SU-DHL-6 (cell line): ENCODE results near the gene RBM23.

Experiments used
- H2AFZ ChIP-seq: fragments of 200-600 bp; sonication (generic); 2 replicates; pipeline ENCODE4 v1.6.1; 2014; ENCODE audit warnings: low read depth, mild to moderate bottlenecking, moderate library complexity, mixed read lengths, antibody characterized with exemption, low read length; ENCODE audit not compliant: severe bottlenecking
- H3F3A ChIP-seq: fragments of 200-600 bp; shearing (Covaris generic); 2 replicates; pipeline ENCODE4 v1.6.0; 2016; ENCODE audit warnings: antibody characterized with exemption, mild to moderate bottlenecking; ENCODE audit not compliant: insufficient read depth
- H3K27ac ChIP-seq: fragments of 200-600 bp; sonication (generic); 2 replicates; pipeline ENCODE4 v1.5.1; 2016; ENCODE audit warnings: low read depth, mild to moderate bottlenecking, low read length, moderate library complexity, mixed read lengths
- H3K27me3 ChIP-seq: fragments of 200-600 bp; sonication (generic), shearing (Covaris generic); 2 replicates; pipeline ENCODE4 v1.6.0; 2014; ENCODE audit warnings: mild to moderate bottlenecking, low read length
- H3K36me3 ChIP-seq: fragments of 200-600 bp; sonication (generic); 2 replicates; pipeline ENCODE4 v1.6.1; 2014; ENCODE audit warnings: mild to moderate bottlenecking, low read length, mixed read lengths
- H3K4me2 ChIP-seq: fragments of 300-600, 200-600 bp; shearing (Covaris generic), sonication (generic); 2 replicates; pipeline ENCODE4 v1.6.0; 2014; ENCODE audit warnings: low read length, low read depth, mild to moderate bottlenecking; ENCODE audit not compliant: poor library complexity, severe bottlenecking
- H3K4me3 ChIP-seq: fragments of 200-600 bp; sonication (generic); 2 replicates; pipeline ENCODE4 v1.5.1; 2014; ENCODE audit warnings: antibody characterized with exemption, low read length, mild to moderate bottlenecking, mixed read lengths; ENCODE audit not compliant: insufficient read depth, poor library complexity, severe bottlenecking
- H3K79me2 ChIP-seq: fragments of 200-600 bp; sonication (generic); 2 replicates; pipeline ENCODE4 v1.6.1; 2014; ENCODE audit warnings: mild to moderate bottlenecking, low read length, moderate library complexity; ENCODE audit not compliant: insufficient read depth
- H3K9ac ChIP-seq: fragments of 200-600 bp; sonication (generic); 2 replicates; pipeline ENCODE4 v1.7.0; 2014; ENCODE audit warnings: mild to moderate bottlenecking, low read length
- H3K9me2 ChIP-seq: fragments of 200-600 bp; sonication (generic); replicated peaks from 2 replicates; pipeline ENCODE4 v1.6.1; 2014; ENCODE audit warnings: low read length; ENCODE audit not compliant: insufficient read depth
- H3K9me3 ChIP-seq: fragments of 200-600 bp; sonication (generic); 2 replicates; pipeline ENCODE4 v1.6.1; 2014; ENCODE audit warnings: low read length, mixed read lengths; ENCODE audit not compliant: insufficient read depth
- H4K20me1 ChIP-seq: fragments of 200-600 bp; sonication (generic); 2 replicates; pipeline ENCODE4 v1.6.1; 2014; ENCODE audit warnings: low read depth, mild to moderate bottlenecking, antibody characterized with exemption, low read length, moderate library complexity, mixed read lengths
- EZH2phosphoT487 ChIP-seq: fragments of 200-600 bp; sonication (generic), shearing (Covaris generic); conservative IDR thresholded peaks from 2 replicates; pipeline ENCODE4 v1.6.1; 2018; ENCODE audit warnings: mild to moderate bottlenecking, antibody characterized with exemption, low read length, moderate library complexity, mixed read lengths
- TF ChIP-seq, protein P1 (sequence below): fragments of 200-600 bp; sonication (generic); IDR thresholded peaks from one replicate; pipeline ENCODE4 v1.5.1; 2017; ENCODE audit warnings: antibody characterized with exemption, mild to moderate bottlenecking, low read length, moderate library complexity; ENCODE audit not compliant: insufficient read depth, poor library complexity, severe bottlenecking

RBM23 gene

DNA sequence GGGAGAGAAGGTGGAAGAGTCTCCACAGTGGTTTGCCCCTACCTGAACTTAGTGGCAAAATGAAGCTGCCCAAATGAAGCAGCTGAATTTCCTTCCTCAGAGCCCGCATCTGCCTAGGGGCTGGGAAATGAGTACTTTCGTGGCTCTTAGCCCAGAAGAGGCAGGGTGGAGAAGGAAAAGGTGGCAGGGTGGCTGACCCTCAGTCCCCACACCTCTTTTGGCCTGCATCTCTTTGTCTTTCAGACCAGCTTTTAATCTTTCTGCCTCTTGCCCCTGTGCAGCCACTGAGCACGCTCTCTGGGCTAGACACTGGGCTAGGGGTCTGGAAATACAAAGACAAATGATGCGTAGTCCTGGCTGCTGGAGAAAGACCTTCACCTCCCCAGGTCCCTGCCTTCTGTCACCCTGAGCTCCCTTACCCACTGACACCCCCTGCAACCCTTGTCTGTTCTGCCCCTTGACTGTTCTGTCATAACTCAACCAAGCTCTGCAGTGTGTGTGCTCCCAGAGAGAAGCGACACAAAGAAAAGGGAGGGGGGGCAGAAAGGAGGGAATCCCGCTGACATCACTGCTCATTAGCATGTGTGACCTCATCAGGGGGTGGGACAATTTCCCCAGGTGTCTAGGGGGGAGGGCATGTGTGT, 36.3 kb downstream of the RBM23 start:
- Histone ChIP-seq H3K9me2 (no peaks in the 10 kb centered on the region), H3K4me2 (no peak overlapping the region), H3F3A (peaks cover 15% of the 10 kb centered on the region), H3K9ac (no peak overlapping the region), H3K79me2 (no peaks in the 10 kb centered on the region), H2AFZ (no peak overlapping the region), H3K4me3 (no peak overlapping the region), H4K20me1 (no peaks in the 10 kb centered on the region), H3K27ac (no peak overlapping the region), H3K9me3 (no peaks in the 10 kb centered on the region), H3K36me3 (no peaks in the 10 kb centered on the region), H3K27me3 (no peaks in the 10 kb centered on the region)
- TF ChIP-seq, protein P1, sequence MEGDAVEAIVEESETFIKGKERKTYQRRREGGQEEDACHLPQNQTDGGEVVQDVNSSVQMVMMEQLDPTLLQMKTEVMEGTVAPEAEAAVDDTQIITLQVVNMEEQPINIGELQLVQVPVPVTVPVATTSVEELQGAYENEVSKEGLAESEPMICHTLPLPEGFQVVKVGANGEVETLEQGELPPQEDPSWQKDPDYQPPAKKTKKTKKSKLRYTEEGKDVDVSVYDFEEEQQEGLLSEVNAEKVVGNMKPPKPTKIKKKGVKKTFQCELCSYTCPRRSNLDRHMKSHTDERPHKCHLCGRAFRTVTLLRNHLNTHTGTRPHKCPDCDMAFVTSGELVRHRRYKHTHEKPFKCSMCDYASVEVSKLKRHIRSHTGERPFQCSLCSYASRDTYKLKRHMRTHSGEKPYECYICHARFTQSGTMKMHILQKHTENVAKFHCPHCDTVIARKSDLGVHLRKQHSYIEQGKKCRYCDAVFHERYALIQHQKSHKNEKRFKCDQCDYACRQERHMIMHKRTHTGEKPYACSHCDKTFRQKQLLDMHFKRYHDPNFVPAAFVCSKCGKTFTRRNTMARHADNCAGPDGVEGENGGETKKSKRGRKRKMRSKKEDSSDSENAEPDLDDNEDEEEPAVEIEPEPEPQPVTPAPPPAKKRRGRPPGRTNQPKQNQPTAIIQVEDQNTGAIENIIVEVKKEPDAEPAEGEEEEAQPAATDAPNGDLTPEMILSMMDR = no peak
- TF ChIP-seq EZH2phosphoT487 = no peak

DNA sequence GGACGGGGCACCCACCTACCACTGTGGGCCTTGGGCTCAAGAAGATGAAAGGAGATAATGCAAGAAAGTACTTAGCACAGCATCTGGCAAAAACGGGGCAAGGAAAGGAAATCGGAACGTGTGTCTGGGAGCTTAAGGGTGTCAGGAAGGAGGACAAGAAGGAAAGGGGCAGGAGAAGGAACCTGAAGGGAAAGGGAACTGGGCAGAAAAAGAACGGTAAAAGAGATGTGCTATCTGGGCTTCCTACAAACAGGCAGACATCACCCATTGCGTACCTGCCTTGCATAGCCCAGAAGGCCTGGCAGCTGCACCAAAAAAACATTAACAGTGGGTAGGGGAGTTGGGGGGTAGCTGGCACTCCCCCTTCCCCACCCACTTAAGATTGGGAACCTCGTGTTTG, 36.9 kb downstream of the RBM23 start:
- H3K9me3 ChIP-seq = no peaks in the 10 kb centered on the region
- H3K9me2 ChIP-seq = no peaks in the 10 kb centered on the region
- no peak overlapping the region for H3K4me2 ChIP-seq
- no peaks in the 10 kb centered on the region for H3K27me3 ChIP-seq
- H3K4me3 ChIP-seq = no peak overlapping the region
- no peak overlapping the region for H3K27ac ChIP-seq
- no peak overlapping the region for H2AFZ ChIP-seq
- no peak for TF ChIP-seq EZH2phosphoT487
- TF ChIP-seq, protein P1 = no peak
- no peaks in the 10 kb centered on the region for H3K79me2 ChIP-seq
- H3K36me3 ChIP-seq = no peaks in the 10 kb centered on the region
- peaks cover 9% of the 10 kb centered on the region for H3F3A ChIP-seq
- H4K20me1 ChIP-seq = no peaks in the 10 kb centered on the region
- H3K9ac ChIP-seq = no peak overlapping the region

DNA sequence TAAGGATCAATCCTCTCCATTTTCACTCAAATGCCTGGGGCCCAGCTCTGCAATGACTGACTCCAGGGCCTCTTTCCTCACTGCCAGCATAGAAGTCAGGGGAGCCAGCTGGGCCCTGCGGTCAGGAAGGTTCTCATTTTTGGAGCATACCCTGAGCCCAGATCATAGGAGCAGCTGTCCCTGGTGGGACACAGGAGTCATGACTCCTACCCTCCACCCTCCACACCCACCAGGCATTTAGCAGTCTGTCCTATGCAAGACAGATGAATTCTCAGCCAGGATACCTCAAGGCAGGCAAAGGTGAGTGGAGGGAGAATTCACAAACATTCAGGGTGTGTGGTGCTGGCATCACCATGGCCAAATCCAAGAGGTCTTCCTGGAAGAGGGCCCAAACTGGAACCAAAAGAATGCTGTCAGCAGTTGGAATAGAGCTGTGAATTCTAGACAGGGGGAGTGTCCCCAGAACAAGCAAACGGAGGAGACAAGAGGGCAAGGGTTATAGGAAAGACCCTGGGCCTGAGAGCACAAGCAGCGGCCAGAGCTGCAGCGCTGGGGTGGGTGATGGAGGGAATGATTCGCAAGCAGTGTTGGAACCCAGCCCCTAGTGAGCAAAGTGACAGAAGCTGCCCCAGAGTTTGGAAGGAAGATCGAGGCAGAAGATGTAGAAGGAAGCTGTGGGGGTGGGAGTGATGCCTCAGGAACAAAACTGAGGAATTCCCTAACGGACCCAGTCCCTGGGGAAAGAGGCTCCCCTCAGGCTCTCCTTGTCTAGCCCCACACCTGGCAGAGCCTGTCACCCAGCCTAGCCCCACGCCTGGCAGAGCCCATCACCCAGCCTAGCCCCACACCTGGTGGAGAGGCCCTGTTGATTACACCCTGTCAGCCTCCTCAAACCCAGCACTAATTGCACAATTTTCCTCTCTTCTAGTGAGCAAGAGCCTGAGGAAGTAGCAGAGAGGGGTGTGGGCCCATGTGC, 40.4 kb downstream of the RBM23 start:
- Histone ChIP-seq H3K9me3 (no peaks in the 10 kb centered on the region), H3K27me3 (no peaks in the 10 kb centered on the region), H3K27ac (no peak overlapping the region), H3K36me3 (no peaks in the 10 kb centered on the region), H3F3A (no peaks in the 10 kb centered on the region), H3K79me2 (no peaks in the 10 kb centered on the region), H3K9me2 (no peaks in the 10 kb centered on the region), H2AFZ (no peak overlapping the region), H3K9ac (no peak overlapping the region), H3K4me3 (no peak overlapping the region), H3K4me2 (no peak overlapping the region), H4K20me1 (no peaks in the 10 kb centered on the region)
- TF ChIP-seq EZH2phosphoT487 = no peak
- TF ChIP-seq, protein P1 = no peak
